Smooth muscle cell (in vitro differentiated cells): Measurements from ENCODE around the gene EFTUD2. TPM values are rescaled to one million over a fixed set of nuclear protein-coding genes. Genes with fewer than 3 reads are reported as not detected.
A peak's percentile ranks its signal among the peaks of the same experiment; 100 is the strongest.

Experiments used
- DNase-seq: peaks from one replicate; lab custom pipeline; 2025; ENCODE audit not compliant: unreplicated experiment; lab: John Stamatoyannopoulos, UW
- H2AFZ ChIP-seq: fragments of 200-600 bp; sonication (generic); 2 replicates; pipeline ENCODE4 v1.6.0; 2016; ENCODE audit warnings: antibody characterized with exemption, low read depth, mild to moderate bottlenecking
- H3F3A ChIP-seq: fragments of 200-600 bp; sonication (generic); 2 replicates; pipeline ENCODE4 v1.6.0; 2017; ENCODE audit warnings: antibody characterized with exemption, low read depth
- H3K27ac ChIP-seq: fragments of 200-600 bp; sonication (generic); 2 replicates; pipeline ENCODE4 v1.5.1; 2016; ENCODE audit warnings: low read depth, mild to moderate bottlenecking
- H3K27me3 ChIP-seq: fragments of 200-600 bp; sonication (generic); 2 replicates; pipeline ENCODE4 v1.6.1; 2016; ENCODE audit warnings: low read depth, mild to moderate bottlenecking
- H3K36me3 ChIP-seq: fragments of 200-600 bp; sonication (generic); 2 replicates; pipeline ENCODE4 v1.5.1; 2016; ENCODE audit warnings: low read depth
- H3K4me1 ChIP-seq: fragments of 200-600 bp; sonication (generic); 2 replicates; pipeline ENCODE4 v1.5.1; 2016; ENCODE audit warnings: low read depth
- H3K4me2 ChIP-seq: fragments of 200-600 bp; sonication (generic); 2 replicates; pipeline ENCODE4 v1.6.0; 2016; ENCODE audit warnings: mild to moderate bottlenecking
- H3K4me3 ChIP-seq: fragments of 200-600 bp; sonication (generic); 2 replicates; pipeline ENCODE4 v1.5.1; 2016; ENCODE audit warnings: mild to moderate bottlenecking
- H3K79me2 ChIP-seq: fragments of 200-600 bp; sonication (generic); 2 replicates; pipeline ENCODE4 v1.6.0; 2016; ENCODE audit warnings: low read depth, mild to moderate bottlenecking
- H3K9ac ChIP-seq: fragments of 200-600 bp; sonication (generic); 2 replicates; pipeline ENCODE4 v1.6.0; 2016; ENCODE audit warnings: low read depth
- H3K9me3 ChIP-seq: fragments of 200-600 bp; sonication (generic); replicated peaks from 2 replicates; pipeline ENCODE4 v1.5.1; 2016; ENCODE audit warnings: low read depth
- H4K20me1 ChIP-seq: fragments of 200-600 bp; sonication (generic); 2 replicates; pipeline ENCODE4 v1.6.0; 2016; ENCODE audit warnings: low read depth
- WGBS: methylation state at CpG from one replicate; pipeline ENCODE4 v1.1.7; 2016; ENCODE audit warnings: low lambda C conversion rate; 5-methylcytosine and 5-hydroxymethylcytosine counted together
- polyA plus RNA-seq: library from polyadenylated mRNA; unstranded; fragments of >200 nt; fragmentation: Nextera tagmentation; extraction: Ambion mirVana; gene quantifications from 2 replicates; pipeline ENCODE4 v1.2.1, GENCODE V29; 2016
- total RNA-seq: library from RNA; depleted of rRNA; stranded (reverse); fragments of >200 nt; gene quantifications from 2 replicates; pipeline ENCODE4 v1.2.3, GENCODE V29; 2014
- TF ChIP-seq, protein P1 (sequence below): fragments of 200-600 bp; sonication (generic); IDR thresholded peaks from 2 replicates; pipeline ENCODE4 v1.5.1; 2017; ENCODE audit warnings: borderline replicate concordance, mild to moderate bottlenecking, antibody characterized with exemption; ENCODE audit not compliant: insufficient read depth, poor library complexity, severe bottlenecking

Gene EFTUD2
- total and polyA plus RNA-seq, 2 experiments from 2014 or later: 57.2 to 76.0 TPM

DNA sequence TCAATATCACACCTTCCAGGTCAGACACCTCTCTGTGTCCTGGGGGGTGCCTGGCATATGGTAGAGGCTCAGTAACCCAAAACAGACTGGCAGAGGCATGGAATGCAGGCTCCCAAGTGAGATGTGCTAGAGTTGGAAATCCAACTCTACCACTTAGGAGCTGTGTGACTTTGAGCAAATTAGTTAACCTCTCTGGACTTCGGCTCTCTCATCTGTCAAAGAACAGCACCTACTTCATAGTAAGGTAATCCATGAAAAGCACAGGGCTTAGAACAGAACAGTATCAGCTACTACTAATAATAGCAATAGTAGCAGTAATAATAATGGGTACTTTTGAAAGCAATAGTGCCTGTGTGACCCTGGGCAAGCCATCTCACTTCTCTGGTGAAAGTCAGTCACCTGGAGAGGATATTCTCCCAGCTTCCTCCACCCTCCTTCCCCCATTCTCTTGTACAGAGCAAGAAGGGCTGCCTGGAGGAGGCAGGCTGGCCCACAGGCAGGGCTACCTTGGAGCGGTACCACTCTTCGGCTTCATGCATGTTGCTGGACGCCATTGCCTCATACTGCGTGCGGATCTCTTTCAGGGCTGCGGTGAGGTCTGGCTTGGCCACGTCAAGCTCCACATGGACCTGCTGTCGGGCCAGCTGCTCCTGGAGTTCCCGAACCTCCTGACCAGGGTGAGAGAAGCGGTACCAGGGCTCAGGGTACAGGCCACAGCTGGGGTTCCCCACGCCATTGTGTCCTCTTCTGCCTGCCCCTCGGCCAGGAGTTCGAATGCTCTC is 13.7 kb upstream of the EFTUD2 start:
- Histone ChIP-seq H3K4me2 (no peak overlapping the region), H4K20me1 (no peaks in the 10 kb centered on the region), H3K79me2 (no peaks in the 10 kb centered on the region), H3K27me3 (peaks cover 14% of the 10 kb centered on the region), H3K9me3 (no peaks in the 10 kb centered on the region), H3K36me3 (no peaks in the 10 kb centered on the region), H3K4me1 (no peaks in the 10 kb centered on the region), H3K4me3 (no peak overlapping the region), H2AFZ (no peak overlapping the region), H3F3A (peaks cover 5% of the 10 kb centered on the region), H3K9ac (no peak overlapping the region), H3K27ac (no peak overlapping the region)
- TF ChIP-seq, protein P1, sequence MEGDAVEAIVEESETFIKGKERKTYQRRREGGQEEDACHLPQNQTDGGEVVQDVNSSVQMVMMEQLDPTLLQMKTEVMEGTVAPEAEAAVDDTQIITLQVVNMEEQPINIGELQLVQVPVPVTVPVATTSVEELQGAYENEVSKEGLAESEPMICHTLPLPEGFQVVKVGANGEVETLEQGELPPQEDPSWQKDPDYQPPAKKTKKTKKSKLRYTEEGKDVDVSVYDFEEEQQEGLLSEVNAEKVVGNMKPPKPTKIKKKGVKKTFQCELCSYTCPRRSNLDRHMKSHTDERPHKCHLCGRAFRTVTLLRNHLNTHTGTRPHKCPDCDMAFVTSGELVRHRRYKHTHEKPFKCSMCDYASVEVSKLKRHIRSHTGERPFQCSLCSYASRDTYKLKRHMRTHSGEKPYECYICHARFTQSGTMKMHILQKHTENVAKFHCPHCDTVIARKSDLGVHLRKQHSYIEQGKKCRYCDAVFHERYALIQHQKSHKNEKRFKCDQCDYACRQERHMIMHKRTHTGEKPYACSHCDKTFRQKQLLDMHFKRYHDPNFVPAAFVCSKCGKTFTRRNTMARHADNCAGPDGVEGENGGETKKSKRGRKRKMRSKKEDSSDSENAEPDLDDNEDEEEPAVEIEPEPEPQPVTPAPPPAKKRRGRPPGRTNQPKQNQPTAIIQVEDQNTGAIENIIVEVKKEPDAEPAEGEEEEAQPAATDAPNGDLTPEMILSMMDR: no peak
- no peak for DNase-seq
- WGBS: 90% methylated on average over 14 of the region's 14 CpGs

DNA sequence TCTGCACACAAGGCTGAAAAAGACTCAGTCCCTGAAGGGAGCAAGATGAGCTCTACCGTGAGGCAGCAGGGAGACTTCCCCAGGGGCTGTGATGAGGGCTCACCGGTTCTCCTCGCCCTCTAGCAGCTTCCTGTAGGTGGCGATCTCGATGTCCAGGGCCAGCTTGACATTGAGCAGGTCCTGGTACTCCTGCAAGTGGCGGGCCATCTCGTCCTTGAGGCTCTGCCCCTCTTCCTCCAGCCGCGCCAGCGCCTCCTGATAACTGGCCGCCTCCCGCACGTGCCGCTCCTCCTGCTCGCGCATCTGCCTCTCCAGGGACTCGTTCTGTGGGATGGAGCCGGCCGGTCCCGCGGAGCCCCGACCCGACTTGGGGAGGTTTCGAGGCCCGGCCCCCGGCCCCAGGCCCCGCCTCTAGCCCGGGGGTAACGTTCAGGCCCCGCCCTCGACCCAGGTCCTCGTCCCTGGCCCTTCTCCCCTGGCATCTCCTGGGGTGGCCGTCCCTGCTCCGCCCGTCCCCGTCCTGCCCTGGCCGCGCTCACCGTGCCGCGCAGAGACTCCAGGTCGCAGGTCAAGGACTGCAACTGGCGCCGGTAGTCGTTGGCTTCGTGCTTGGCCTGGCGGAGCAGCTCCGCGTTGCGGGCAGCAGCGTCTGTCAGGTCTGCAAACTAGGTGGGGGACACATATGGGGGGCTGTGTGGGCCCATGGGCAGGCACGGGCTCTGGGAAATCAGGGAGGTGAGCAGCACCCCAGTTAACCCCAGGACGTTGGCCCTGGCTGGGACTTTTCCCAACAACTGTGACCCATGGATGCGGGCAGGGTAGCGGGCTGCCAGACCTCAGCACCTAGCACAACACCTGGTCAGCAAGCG is 12.1 kb upstream of the EFTUD2 start:
- no peaks in the 10 kb centered on the region for H3K36me3 ChIP-seq
- WGBS: 21% methylated on average over 47 of the region's 56 CpGs
- H3K4me2 ChIP-seq: peak overlapping the region; percentile 83
- DNase-seq: no peak
- H3K4me3 ChIP-seq: peak overlapping the region; percentile 36
- peak overlapping the region; percentile 54 for H2AFZ ChIP-seq
- H3F3A ChIP-seq: peaks cover 11% of the 10 kb centered on the region
- TF ChIP-seq, protein P1: peak; percentile 43
- no peaks in the 10 kb centered on the region for H3K9me3 ChIP-seq
- H3K4me1 ChIP-seq: no peaks in the 10 kb centered on the region
- no peak overlapping the region for H3K27ac ChIP-seq
- no peaks in the 10 kb centered on the region for H4K20me1 ChIP-seq
- no peaks in the 10 kb centered on the region for H3K79me2 ChIP-seq
- no peak overlapping the region for H3K9ac ChIP-seq
- H3K27me3 ChIP-seq: peaks cover 14% of the 10 kb centered on the region

DNA sequence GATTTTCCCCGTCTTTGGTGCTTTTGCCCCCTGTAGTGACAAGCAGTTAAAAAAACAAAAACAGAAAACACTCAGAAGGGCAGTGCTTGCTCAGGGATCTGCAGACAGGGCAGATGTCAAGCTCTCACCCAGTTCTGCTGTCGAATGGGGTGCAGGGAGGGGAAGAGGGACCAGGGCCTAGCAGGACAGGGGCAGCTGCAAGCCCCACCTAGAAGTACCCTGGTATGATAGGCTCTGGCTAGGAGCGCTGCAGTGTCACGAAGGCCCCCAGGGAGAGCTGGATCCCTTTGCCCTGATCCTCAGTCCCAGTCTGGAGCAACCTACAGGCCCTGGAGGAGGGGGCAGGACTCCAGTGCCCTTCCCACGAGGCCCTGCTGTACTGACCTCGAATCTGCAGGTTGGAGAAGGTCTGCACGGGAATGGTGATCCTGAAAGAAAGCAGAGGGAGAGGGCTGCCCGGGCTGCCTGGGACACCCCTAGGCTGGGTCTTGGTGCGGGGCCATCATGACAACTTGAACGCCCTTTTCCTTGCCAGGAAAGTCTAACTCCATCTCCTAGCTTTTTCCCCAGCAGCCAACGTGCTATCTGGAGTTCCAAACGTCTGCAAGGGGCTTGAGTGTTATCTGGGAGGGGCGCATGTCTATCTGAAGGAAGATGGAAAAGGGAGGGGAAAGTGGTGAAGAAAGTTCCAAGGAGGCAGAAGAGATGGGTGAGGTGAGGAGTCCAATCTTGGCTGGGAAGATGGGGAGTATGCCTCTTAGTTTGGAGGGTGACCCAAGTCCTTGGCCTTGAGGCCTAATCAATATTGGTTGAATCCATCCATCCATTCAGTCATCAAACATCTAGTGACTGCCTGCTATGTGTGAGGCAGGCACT is 11.2 kb upstream of the EFTUD2 start:
- Histone ChIP-seq H3K9me3 (no peaks in the 10 kb centered on the region), H3K9ac (no peak overlapping the region), H4K20me1 (no peaks in the 10 kb centered on the region), H3K27ac (no peak overlapping the region), H3K4me1 (no peaks in the 10 kb centered on the region), H3K4me3 (no peak overlapping the region), H2AFZ (peak overlapping the region; percentile 73), H3K27me3 (peaks cover 14% of the 10 kb centered on the region), H3K36me3 (no peaks in the 10 kb centered on the region), H3K4me2 (peak overlapping the region; percentile 83), H3F3A (peaks cover 11% of the 10 kb centered on the region), H3K79me2 (no peaks in the 10 kb centered on the region)
- 87% methylated on average over 13 of the region's 13 CpGs for WGBS
- no peak for DNase-seq
- TF ChIP-seq, protein P1: no peak
